ENCODE measurements around the gene SLC9A7.

Gene SLC9A7

GRCh38 chrX:46630141-46630540, 128.8 kb downstream of the SLC9A7 start:
- POLR2A ChIA-PET, result no interaction called here
- Histone ChIP-seq H3K4me3 (ENCODE audit: low read depth, low read length) (no peak overlapping the region), H3K4me1 (ENCODE audit: control insufficient read depth, insufficient read depth, low read length) (peaks cover 13% of the 10 kb centered on the region), H3K27ac (ENCODE audit: extremely low read depth, low read depth, low read length) (no peak overlapping the region), H3K9me3 (ENCODE audit: control insufficient read depth, insufficient read depth, low read depth, low read length) (no peaks in the 10 kb centered on the region), H3K36me3 (ENCODE audit: control insufficient read depth in 2 of 2, insufficient read depth in 1 of 2, low read length in 2 of 2) (no peaks in the 10 kb centered on the region; a peak in 1 of 3 replicates)
- CTCF ChIA-PET, result interaction anchor here (0.5 kb wide), 1 partner anchor 75 kb away, joined by 3 read pairs; no protein-coding TSS in a partner anchor
- TF ChIP-seq SCRT2 (tag by site-specific recombination; IDR thresholded peaks at IDR 0.05), result peak; percentile 89
- no peak for TF ChIP-seq PRDM4 (tag by site-specific recombination; IDR thresholded peaks at IDR 0.05)
- no peak for TF ChIP-seq HOXC10 (CRISPR knock-in tag; IDR thresholded peaks at IDR 0.05)
- no peak for TF ChIP-seq ZBTB11 (tag by site-specific recombination; conservative IDR thresholded peaks at IDR 0.05; ENCODE audit: low read depth)
- no peak for TF ChIP-seq ZNF791 (tag by site-specific recombination; IDR thresholded peaks at IDR 0.05)
- no peak for TF ChIP-seq ZNF629 (tag by site-specific recombination; IDR thresholded peaks at IDR 0.05)
- TF ChIP-seq ZNF423 (tag by site-specific recombination; IDR thresholded peaks at IDR 0.05), result no peak
- no peak for TF ChIP-seq ZBTB8A (tag by site-specific recombination; IDR thresholded peaks at IDR 0.05)
- peak; percentile 85 for TF ChIP-seq SCRT1 (tag by site-specific recombination; IDR thresholded peaks at IDR 0.05; ENCODE audit: borderline replicate concordance)
- TF ChIP-seq ZNF626 (tag by site-specific recombination; IDR thresholded peaks at IDR 0.05), result no peak
- TF ChIP-seq ZXDB (tag by site-specific recombination; IDR thresholded peaks at IDR 0.05), result no peak
- no peak for TF ChIP-seq ZNF488 (tag by site-specific recombination; IDR thresholded peaks at IDR 0.05)

GRCh38 chrX:46628460-46629371, 130.2 kb downstream of the SLC9A7 start:
- Histone ChIP-seq H3K4me1 (ENCODE audit: control insufficient read depth, insufficient read depth, low read length) (peaks cover 13% of the 10 kb centered on the region), H3K4me3 (ENCODE audit: low read depth, low read length) (no peak overlapping the region), H3K9me3 (ENCODE audit: control insufficient read depth, insufficient read depth, low read depth, low read length) (no peaks in the 10 kb centered on the region), H3K27ac (ENCODE audit: extremely low read depth, low read depth, low read length) (no peak overlapping the region), H3K36me3 (ENCODE audit: control insufficient read depth in 2 of 2, insufficient read depth in 1 of 2, low read length in 2 of 2) (no peaks in the 10 kb centered on the region; a peak in 1 of 3 replicates)
- ChIA-PET POLR2A (no interaction called here), CTCF (interaction anchor here (0.6 to 1.8 kb wide), 2 partner anchors 14 to 20 kb away, joined by 3 to 4 read pairs; no protein-coding TSS in a partner anchor)
- no peak for TF ChIP-seq ZNF561 (tag by site-specific recombination; IDR thresholded peaks at IDR 0.05; ENCODE audit: borderline replicate concordance)
- 0 out of 2 replicates have a peak, but pooled peaks have one; percentile 9 for TF ChIP-seq GLIS1 (tag by site-specific recombination; IDR thresholded peaks at IDR 0.05)
- TF ChIP-seq GLI2 (tag by site-specific recombination; IDR thresholded peaks at IDR 0.05; ENCODE audit: borderline replicate concordance, low read depth), result no peak
- no peak; the same call in 1 of the 2 replicates for TF ChIP-seq ZNF335 (tag by site-specific recombination; conservative IDR thresholded peaks at IDR 0.05)
- TF ChIP-seq ZNF777 (tag by site-specific recombination; IDR thresholded peaks at IDR 0.05; ENCODE audit: borderline replicate concordance), result no peak
- TF ChIP-seq ZBTB1 (tag by site-specific recombination; IDR thresholded peaks at IDR 0.05), result no peak
- TF ChIP-seq HOXD13 (CRISPR knock-in tag; IDR thresholded peaks at IDR 0.05; ENCODE audit: borderline replicate concordance), result no peak
- peak; percentile 88 for TF ChIP-seq WT1 (tag by site-specific recombination; IDR thresholded peaks at IDR 0.05)
- TF ChIP-seq ZNF600 (tag by site-specific recombination; IDR thresholded peaks at IDR 0.05), result peak; percentile 88
- TF ChIP-seq, protein P1, sequence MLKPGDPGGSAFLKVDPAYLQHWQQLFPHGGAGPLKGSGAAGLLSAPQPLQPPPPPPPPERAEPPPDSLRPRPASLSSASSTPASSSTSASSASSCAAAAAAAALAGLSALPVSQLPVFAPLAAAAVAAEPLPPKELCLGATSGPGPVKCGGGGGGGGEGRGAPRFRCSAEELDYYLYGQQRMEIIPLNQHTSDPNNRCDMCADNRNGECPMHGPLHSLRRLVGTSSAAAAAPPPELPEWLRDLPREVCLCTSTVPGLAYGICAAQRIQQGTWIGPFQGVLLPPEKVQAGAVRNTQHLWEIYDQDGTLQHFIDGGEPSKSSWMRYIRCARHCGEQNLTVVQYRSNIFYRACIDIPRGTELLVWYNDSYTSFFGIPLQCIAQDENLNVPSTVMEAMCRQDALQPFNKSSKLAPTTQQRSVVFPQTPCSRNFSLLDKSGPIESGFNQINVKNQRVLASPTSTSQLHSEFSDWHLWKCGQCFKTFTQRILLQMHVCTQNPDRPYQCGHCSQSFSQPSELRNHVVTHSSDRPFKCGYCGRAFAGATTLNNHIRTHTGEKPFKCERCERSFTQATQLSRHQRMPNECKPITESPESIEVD (tag by site-specific recombination; IDR thresholded peaks at IDR 0.05), result peak; percentile 57
